Sigmoid colon (tissue), 7 donors: ENCODE data around the gene HAT1. TPM values are rescaled to one million over a fixed set of nuclear protein-coding genes. Genes with fewer than 3 reads are reported as not detected.

Source experiments
- DNase-seq: peaks from one replicate; pipeline ENCODE4 v3.0.0-alpha.2; 2019
- H3K27ac ChIP-seq, 4 donors: fragments of 200-600 bp; sonication (generic); one replicate each; pipeline ENCODE4 v1.5.1; 2016 to 2019; ENCODE audit warnings: mild to moderate bottlenecking in 1 of 4
- H3K27me3 ChIP-seq, 3 donors: fragments of 200-600 bp; sonication (generic); one replicate each; pipeline ENCODE4 v1.5.1; 2019; ENCODE audit warnings: mild to moderate bottlenecking in 1 of 3
- H3K36me3 ChIP-seq, 4 donors: fragments of 200-600 bp; sonication (generic); one replicate each; pipeline ENCODE4 v1.5.1; 2016 to 2019
- H3K4me1 ChIP-seq, 4 donors: fragments of 200-600 bp; sonication (generic); one replicate each; pipeline ENCODE4 v1.5.1; 2017 to 2019
- H3K4me3 ChIP-seq, 4 donors: fragments of 200-600 bp; sonication (generic); one replicate each; pipeline ENCODE4 v1.5.1; 2017 to 2019; ENCODE audit warnings: mild to moderate bottlenecking in 2 of 4, moderate library complexity in 1 of 4
- H3K9me3 ChIP-seq, 4 donors: fragments of 200-600 bp in 3 of 4; sonication (generic) in 3 of 4; one replicate each; pipeline versions ENCODE4 v1.5.1 to v1.6.1; 2013 to 2019
- CTCF ChIP-seq, 4 experiments: fragments of 450-650 bp in 3 of 4; fragments of 200-600 bp in 1 of 4; IDR thresholded peaks; one replicate each; pipeline ENCODE4 v1.5.1; 2016 to 2019; ENCODE audit warnings: antibody characterized with exemption in 4 of 4, mild to moderate bottlenecking in 3 of 4, moderate library complexity in 2 of 4
- EP300 ChIP-seq, 4 donors: sonication (generic); formaldehyde crosslinking; IDR thresholded peaks; one replicate each; pipeline ENCODE4 v1.6.1; 2017; ENCODE audit warnings: antibody characterized with exemption in 4 of 4
- POLR2A ChIP-seq, 2 donors: fragments of 450-650 bp; IDR thresholded peaks; one replicate each; pipeline ENCODE4 v1.6.1; 2016; ENCODE audit warnings: antibody characterized with exemption in 2 of 2, mild to moderate bottlenecking in 2 of 2, moderate library complexity in 2 of 2
- POLR2AphosphoS5 ChIP-seq, 4 donors: sonication (generic); formaldehyde crosslinking; IDR thresholded peaks; one replicate each; pipeline ENCODE4 v1.6.1; 2017; ENCODE audit warnings: antibody characterized with exemption in 4 of 4
- WGBS, 2 donors: extraction: QIAGEN DNeasy Blood & Tissue Kit; methylation state at CpG; one replicate each; pipeline ENCODE4 v1.1.7; 2013; 5-methylcytosine and 5-hydroxymethylcytosine counted together
- intact Hi-C: fragments of 100-400 bp; cut with DNase I; formaldehyde crosslinking; loops from one replicate; pipeline ENCODE4 v1.15.1; 2023
- polyA plus RNA-seq, 3 donors: library from polyadenylated mRNA; stranded (reverse); fragments of 200-250 nt; gene quantifications; one replicate each; pipeline ENCODE4 v1.2.3, GENCODE V29; 2013
- total RNA-seq, 4 donors: library from RNA; depleted of rRNA; stranded (reverse); fragments of >200 nt; gene quantifications; one replicate each; pipeline ENCODE4 v1.1.0, GENCODE V29; 2016
- donor health status: healthy with polysubstance abuse.
- donor health status: Bipolar disorder and iron deficiency.
- donor health status: healthy.

HAT1 gene
- total and polyA plus RNA-seq, 7 donors, result 25.5 to 41.0 (median 34.0) TPM

GRCh38 chr2:171965238-171965637, 43.0 kb downstream of the HAT1 start:
- Histone ChIP-seq H3K4me3 (no peak overlapping the region), H3K27ac (no peak overlapping the region), H3K27me3 (no peaks in the 10 kb centered on the region), H3K9me3 (no peaks in the 10 kb centered on the region), H3K36me3 (peaks cover 0 to 37% (median 4%) of the 10 kb centered on the region in 4 donors), H3K4me1 (peaks cover 0 to 2% (median 1%) of the 10 kb centered on the region in 4 donors)
- no peak for DNase-seq
- 92 to 93% methylated on average over 3 of the region's 3 CpGs for WGBS, 2 donors
- intact Hi-C loops, result no loop called here
- no peak for TF ChIP-seq POLR2A (IDR thresholded peaks at IDR 0.05)
- no peak for TF ChIP-seq CTCF (IDR thresholded peaks at IDR 0.05)
- no peak for TF ChIP-seq POLR2AphosphoS5 (IDR thresholded peaks at IDR 0.05)
- TF ChIP-seq EP300 (IDR thresholded peaks at IDR 0.05), result no peak

- Histone ChIP-seq H3K27me3 (no peaks in the 10 kb centered on the region), H3K4me3 (no peak overlapping the region), H3K9me3 (no peaks in the 10 kb centered on the region), H3K27ac (no peak overlapping the region), H3K36me3 (peaks cover 0 to 37% (median 4%) of the 10 kb centered on the region in 4 donors), H3K4me1 (no peaks in the 10 kb centered on the region)
- DNase-seq, result no peak
- intact Hi-C loops, result no loop called here
- TF ChIP-seq EP300 (IDR thresholded peaks at IDR 0.05) (no peak), POLR2AphosphoS5 (IDR thresholded peaks at IDR 0.05) (no peak), POLR2A (IDR thresholded peaks at IDR 0.05) (no peak), CTCF (IDR thresholded peaks at IDR 0.05) (no peak)
- 84 to 96% methylated on average over 3 of the region's 3 CpGs for WGBS, 2 donors
These were observed 43.4 kb downstream of the HAT1 start for GRCh38 chr2:171965661-171966060.

GRCh38 chr2:171966235-171966634, 44.0 kb downstream of the HAT1 start:
- Histone ChIP-seq H3K9me3 (no peaks in the 10 kb centered on the region), H3K4me1 (no peaks in the 10 kb centered on the region), H3K27ac (no peak overlapping the region), H3K27me3 (no peaks in the 10 kb centered on the region), H3K4me3 (no peak overlapping the region), H3K36me3 (peaks cover 0 to 37% (median 4%) of the 10 kb centered on the region in 4 donors)
- WGBS, 2 donors, result 96% methylated on average over 8 of the region's 8 CpGs
- TF ChIP-seq EP300 (IDR thresholded peaks at IDR 0.05) (no peak), POLR2A (IDR thresholded peaks at IDR 0.05) (no peak), POLR2AphosphoS5 (IDR thresholded peaks at IDR 0.05) (no peak), CTCF (IDR thresholded peaks at IDR 0.05) (no peak)
- DNase-seq, result no peak
- intact Hi-C loops, result no loop called here

- no peak for DNase-seq
- peaks cover 0 to 39% (median 4%) of the 10 kb centered on the region in 4 donors for H3K36me3 ChIP-seq
These were observed 44.4 kb downstream of the HAT1 start for GRCh38 chr2:171966688-171967087.

More at GRCh38 chr2:171966688-171967087, 44.4 kb downstream of the HAT1 start:
- intact Hi-C loops, result no loop called here
- H3K9me3 ChIP-seq, result no peaks in the 10 kb centered on the region
- H3K27ac ChIP-seq, result no peak overlapping the region
- H3K4me3 ChIP-seq, result no peak overlapping the region
- TF ChIP-seq POLR2AphosphoS5 (IDR thresholded peaks at IDR 0.05) (no peak), POLR2A (IDR thresholded peaks at IDR 0.05) (no peak), CTCF (IDR thresholded peaks at IDR 0.05) (no peak), EP300 (IDR thresholded peaks at IDR 0.05) (no peak)
- H3K4me1 ChIP-seq, result no peaks in the 10 kb centered on the region
- H3K27me3 ChIP-seq, result no peaks in the 10 kb centered on the region
